ENCODE results near the gene MRRF. TPM values are rescaled to one million over a fixed set of nuclear protein-coding genes. Genes with fewer than 3 reads are reported as not detected.
"Not testable (repeated sequence)": the region's sequence is repeated elsewhere in the genome, so short reads cannot be mapped to it uniquely, and the experiment has no call there.

Gene MRRF
- total RNA-seq, 2 experiments from 2014 or later = 38.6 to 39.1 TPM

DNA sequence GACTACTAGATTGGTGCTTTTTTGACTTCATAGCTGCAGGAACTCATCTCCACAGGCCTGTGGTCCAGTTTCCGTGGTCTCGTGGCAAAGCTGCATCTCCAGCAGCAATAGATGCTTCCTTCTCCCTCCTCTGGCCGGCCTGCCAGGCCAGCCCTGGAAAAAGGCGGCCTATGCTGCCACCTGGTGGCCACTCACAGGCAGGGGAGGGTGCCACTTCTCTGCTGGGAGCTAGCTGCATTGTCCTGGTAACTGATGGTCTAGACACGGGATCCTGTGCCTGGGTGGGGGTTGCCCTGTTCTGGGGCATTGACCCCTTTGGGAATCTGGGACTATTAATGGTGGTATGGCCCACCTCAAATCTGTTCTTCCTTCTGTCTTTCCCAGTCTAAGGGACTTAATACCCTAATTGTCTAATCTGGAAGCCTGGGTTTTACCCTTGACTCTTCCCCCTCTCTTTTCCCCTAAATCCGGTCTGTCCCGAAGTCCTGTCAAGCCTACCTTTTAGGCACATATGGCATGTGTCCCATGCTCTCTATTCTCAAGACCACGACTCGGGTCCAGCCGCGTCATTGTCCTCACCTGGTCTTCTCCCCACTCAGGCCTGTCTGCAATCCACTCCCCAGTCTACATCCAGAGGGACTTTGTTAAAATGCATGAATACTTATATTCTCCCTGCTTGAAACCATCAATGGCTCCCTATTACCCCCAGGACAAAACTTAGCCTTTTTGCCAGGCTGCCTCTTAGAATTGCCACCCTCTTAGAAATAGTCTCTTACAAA, 86.1 kb downstream of the MRRF start:
- H3K9me3 Mint-ChIP-seq (ENCODE audit: insufficient read depth) = no peaks in the 10 kb centered on the region
- no peaks in the 10 kb centered on the region for H3K36me3 Mint-ChIP-seq (ENCODE audit: low read depth)
- no peak overlapping the region for H3K27ac Mint-ChIP-seq
- CTCF ChIA-PET = interaction anchor here (0.7 to 6.9 kb wide), 43 partner anchors 11 to 484 kb away, joined by 3 to 241 read pairs (median 3); partner anchors contain the start of genes MRRF and RBM18
- peak; percentile 90 for ATAC-seq
- POLR2A ChIA-PET = no interaction called here
- H3K4me1 Mint-ChIP-seq (ENCODE audit: low read depth) = peaks cover 28% of the 10 kb centered on the region
- peaks cover 7% of the 10 kb centered on the region for H3K27me3 Mint-ChIP-seq (ENCODE audit: low read depth)
- DNase-seq = peak; percentile 86
- H3K4me3 Mint-ChIP-seq = no peak overlapping the region

DNA sequence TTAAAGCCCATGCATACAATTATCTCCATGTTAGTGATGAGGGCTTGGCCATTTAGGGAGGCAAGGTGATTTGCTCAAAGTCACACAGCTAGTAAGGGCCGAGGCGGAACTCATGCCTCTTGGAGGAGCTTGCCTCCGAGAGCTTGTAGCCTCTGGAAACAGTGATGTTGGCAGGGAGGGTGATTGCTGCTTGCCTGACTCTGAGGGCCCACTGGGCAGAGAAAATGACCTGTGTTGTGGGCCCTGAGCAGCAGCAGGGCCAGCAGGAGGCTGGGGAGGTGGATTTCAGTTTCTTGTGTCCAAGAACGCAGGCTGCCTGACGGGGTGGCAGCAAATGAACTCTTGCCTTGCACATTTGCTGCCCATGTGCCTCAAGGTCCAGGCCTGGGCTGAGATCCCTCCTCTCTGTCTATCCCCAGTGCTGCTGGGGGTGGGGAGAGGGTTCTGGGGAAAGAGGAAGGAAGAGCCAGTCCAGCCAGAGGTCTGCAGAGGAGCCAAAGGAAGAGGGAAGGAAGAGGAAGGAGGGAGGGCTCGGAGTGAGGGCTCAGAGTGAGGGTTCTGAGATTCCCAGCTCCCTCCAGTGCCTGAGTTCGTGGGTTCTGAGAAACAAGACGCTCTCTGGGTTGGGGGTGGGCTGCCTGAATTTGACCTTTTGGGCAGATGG, 90.0 kb downstream of the MRRF start:
- Mint-ChIP-seq H3K27me3 (ENCODE audit: low read depth) (peaks cover 14% of the 10 kb centered on the region), H3K36me3 (ENCODE audit: low read depth) (no peaks in the 10 kb centered on the region), H3K9me3 (ENCODE audit: insufficient read depth) (no peaks in the 10 kb centered on the region), H3K4me3 (no peak overlapping the region), H3K4me1 (ENCODE audit: low read depth) (peaks cover 6% of the 10 kb centered on the region), H3K27ac (no peak overlapping the region)
- ATAC-seq (no peak), DNase-seq (no peak)
- ChIA-PET POLR2A (interaction anchor here (0.7 kb wide), 1 partner anchor 65 kb away, joined by 3 read pairs; no protein-coding TSS in a partner anchor), CTCF (interaction anchor here (0.8 to 1.7 kb wide), 2 partner anchors 230 to 232 kb away, joined by 4 to 6 read pairs; no protein-coding TSS in a partner anchor)

DNA sequence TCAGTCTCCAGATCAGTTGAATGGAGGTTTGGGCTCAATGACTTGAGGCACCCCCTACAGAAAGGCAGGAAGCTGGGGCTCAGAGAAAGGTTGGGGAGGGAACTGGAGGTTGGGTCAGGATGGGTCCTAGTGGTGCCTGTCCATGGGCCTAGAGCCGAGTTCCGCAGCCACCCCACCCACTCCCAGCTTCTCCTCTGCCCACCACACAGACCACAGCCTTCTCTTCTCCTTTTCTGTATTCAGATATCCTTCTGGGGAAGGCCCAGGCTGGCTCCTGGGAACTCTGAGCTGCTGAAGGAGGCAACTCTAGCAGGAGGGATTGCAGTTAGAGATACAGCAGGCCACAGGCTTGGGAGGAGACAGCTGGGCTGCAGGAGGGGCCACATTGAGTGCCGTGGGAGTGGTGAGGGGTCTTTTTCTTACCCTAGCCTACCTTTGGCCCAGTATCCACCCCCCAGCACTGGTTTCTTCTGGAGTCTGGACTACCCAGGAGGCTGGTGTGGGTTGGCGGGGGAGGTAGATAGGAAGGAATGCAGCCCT, 90.7 kb downstream of the MRRF start:
- peaks cover 4% of the 10 kb centered on the region for H3K4me1 Mint-ChIP-seq (ENCODE audit: low read depth)
- H3K27me3 Mint-ChIP-seq (ENCODE audit: low read depth) = peaks cover 14% of the 10 kb centered on the region
- no peak for ATAC-seq
- no peak for DNase-seq
- H3K4me3 Mint-ChIP-seq = no peak overlapping the region
- CTCF ChIA-PET = interaction anchor here (1.7 kb wide), 1 partner anchor 231 kb away, joined by 6 read pairs; no protein-coding TSS in a partner anchor
- POLR2A ChIA-PET = no interaction called here
- H3K36me3 Mint-ChIP-seq (ENCODE audit: low read depth) = no peaks in the 10 kb centered on the region
- H3K9me3 Mint-ChIP-seq (ENCODE audit: insufficient read depth) = no peaks in the 10 kb centered on the region
- no peak overlapping the region for H3K27ac Mint-ChIP-seq

DNA sequence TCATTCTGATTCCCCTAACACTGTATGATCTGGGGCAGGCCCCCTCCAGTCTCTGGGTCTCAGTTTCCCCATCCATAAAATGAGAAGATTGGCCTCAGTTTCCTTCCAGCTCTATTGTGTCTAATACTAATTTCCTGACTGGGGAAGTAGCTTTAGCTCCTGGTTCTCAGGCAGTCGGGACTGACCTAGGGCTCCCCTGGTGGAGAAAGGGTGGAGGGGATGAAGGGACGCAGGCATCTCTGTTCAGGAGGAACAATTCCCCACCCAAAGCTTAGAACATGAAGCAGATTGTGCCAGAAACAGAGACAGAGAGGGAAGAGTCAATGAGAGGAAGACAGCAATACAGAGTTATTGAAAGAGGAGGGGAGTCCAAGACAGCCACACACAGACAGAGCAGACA, 91.9 kb downstream of the MRRF start:
- peaks cover 14% of the 10 kb centered on the region for H3K27me3 Mint-ChIP-seq (ENCODE audit: low read depth)
- DNase-seq (no peak), ATAC-seq (no peak)
- H3K4me3 Mint-ChIP-seq = no peak overlapping the region
- POLR2A ChIA-PET = no interaction called here
- CTCF ChIA-PET = interaction anchor here (1.0 kb wide), 1 partner anchor 11 kb away, joined by 3 read pairs; no protein-coding TSS in a partner anchor
- H3K27ac Mint-ChIP-seq = no peak overlapping the region
- H3K9me3 Mint-ChIP-seq (ENCODE audit: insufficient read depth) = no peaks in the 10 kb centered on the region
- peaks cover 15% of the 10 kb centered on the region for H3K4me1 Mint-ChIP-seq (ENCODE audit: low read depth)
- no peaks in the 10 kb centered on the region for H3K36me3 Mint-ChIP-seq (ENCODE audit: low read depth)

DNA sequence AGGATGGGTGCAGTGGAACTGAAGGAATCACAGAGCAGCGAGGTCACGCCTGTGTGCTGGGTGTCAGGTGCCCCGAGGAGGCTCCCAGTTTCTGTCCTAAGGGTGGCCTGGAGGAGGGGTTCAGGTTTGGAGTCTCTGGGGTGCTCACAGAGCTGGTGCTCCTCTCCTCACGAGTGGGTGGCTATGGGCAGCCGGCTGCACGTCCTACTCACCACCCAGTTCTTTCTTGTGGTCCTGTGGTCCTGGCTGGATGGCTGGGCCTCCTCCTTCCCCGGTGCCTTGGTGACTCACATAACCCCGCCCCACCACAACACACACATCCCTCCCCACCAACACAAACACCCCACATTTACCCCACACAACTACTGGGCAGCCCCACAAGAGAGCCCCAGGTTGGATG, 96.2 kb downstream of the MRRF start:
- H3K9me3 Mint-ChIP-seq (ENCODE audit: insufficient read depth) = no peaks in the 10 kb centered on the region
- POLR2A ChIA-PET = no interaction called here
- H3K4me1 Mint-ChIP-seq (ENCODE audit: low read depth) = peaks cover 15% of the 10 kb centered on the region
- no peak overlapping the region for H3K27ac Mint-ChIP-seq
- no peaks in the 10 kb centered on the region for H3K36me3 Mint-ChIP-seq (ENCODE audit: low read depth)
- DNase-seq (peak; percentile 47), ATAC-seq (peak; percentile 68)
- peaks cover 14% of the 10 kb centered on the region for H3K27me3 Mint-ChIP-seq (ENCODE audit: low read depth)
- CTCF ChIA-PET = interaction anchor here (1.1 kb wide), 1 partner anchor 262 kb away, joined by 3 read pairs; no protein-coding TSS in a partner anchor
- H3K4me3 Mint-ChIP-seq = no peak overlapping the region

DNA sequence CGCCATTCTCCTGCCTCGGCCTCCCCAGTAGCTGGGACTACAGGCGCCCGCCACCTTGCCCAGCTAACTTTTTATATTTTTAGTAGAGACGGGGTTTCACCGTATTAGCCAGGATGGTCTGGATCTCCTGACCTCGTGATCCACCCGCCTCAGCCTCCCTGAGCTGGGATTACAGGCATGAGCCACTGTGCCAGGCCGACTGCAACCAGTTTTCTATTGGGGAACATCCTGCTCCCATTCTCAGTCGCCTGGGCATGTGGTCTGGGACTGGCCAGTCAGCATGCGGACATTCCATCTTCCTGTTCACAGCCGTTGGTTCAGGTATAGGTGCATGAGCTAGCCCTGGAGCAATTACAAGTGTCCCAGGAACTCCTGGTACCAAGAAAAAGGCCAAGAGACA, 98.4 kb downstream of the MRRF start:
- DNase-seq; H3K27me3 Mint-ChIP-seq (ENCODE audit: low read depth); H3K9me3 Mint-ChIP-seq (ENCODE audit: insufficient read depth); ATAC-seq; H3K27ac Mint-ChIP-seq; H3K36me3 Mint-ChIP-seq (ENCODE audit: low read depth); POLR2A ChIA-PET; H3K4me3 Mint-ChIP-seq: not testable (repeated sequence)
- CTCF ChIA-PET = interaction anchor here (0.9 to 1.5 kb wide), 4 partner anchors 91 to 264 kb away, joined by 3 to 5 read pairs (median 4); no protein-coding TSS in a partner anchor
- peaks cover 15% of the 10 kb centered on the region for H3K4me1 Mint-ChIP-seq (ENCODE audit: low read depth)

DNA sequence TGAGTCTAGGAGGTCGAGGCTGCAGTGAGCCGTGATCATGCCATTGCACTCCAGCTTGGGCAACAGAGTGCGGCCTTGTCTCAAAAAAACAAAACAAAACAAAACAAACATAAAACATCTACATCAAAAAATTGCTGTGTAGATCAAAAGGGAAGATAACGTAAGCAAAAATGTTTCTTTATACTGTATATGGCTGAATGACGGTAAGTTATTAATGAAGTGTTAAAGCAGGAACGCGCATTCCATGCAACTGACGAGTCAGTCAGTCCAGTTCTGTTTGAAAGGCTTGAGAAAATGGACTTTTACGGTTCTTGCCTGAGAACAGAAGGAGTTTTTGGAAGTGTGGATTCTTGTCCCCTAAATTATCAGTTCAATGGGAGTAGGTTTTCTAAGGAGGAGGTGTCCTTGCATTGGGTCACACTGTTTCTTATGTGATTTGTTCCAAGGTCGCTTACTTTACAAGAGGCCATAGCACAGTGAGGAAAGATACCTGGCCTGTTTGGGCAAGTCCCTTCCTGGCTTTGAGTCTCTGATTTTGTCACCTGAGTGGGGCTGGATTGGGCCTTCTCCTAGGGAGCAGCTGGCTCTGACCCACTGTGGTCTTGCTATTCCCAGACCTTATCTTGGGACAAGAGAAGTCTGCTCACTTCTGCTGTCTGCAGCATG, 99.6 kb downstream of the MRRF start:
- Mint-ChIP-seq H3K9me3 (ENCODE audit: insufficient read depth) (no peaks in the 10 kb centered on the region), H3K27me3 (ENCODE audit: low read depth) (peaks cover 4% of the 10 kb centered on the region), H3K27ac (no peak overlapping the region), H3K36me3 (ENCODE audit: low read depth) (no peaks in the 10 kb centered on the region), H3K4me1 (ENCODE audit: low read depth) (peaks cover 15% of the 10 kb centered on the region), H3K4me3 (no peak overlapping the region)
- ChIA-PET POLR2A (no interaction called here), CTCF (interaction anchor here (0.9 to 1.2 kb wide), 3 partner anchors 90 to 265 kb away, joined by 3 to 5 read pairs (median 3); no protein-coding TSS in a partner anchor)
- ATAC-seq = no peak
- DNase-seq = no peak

DNA sequence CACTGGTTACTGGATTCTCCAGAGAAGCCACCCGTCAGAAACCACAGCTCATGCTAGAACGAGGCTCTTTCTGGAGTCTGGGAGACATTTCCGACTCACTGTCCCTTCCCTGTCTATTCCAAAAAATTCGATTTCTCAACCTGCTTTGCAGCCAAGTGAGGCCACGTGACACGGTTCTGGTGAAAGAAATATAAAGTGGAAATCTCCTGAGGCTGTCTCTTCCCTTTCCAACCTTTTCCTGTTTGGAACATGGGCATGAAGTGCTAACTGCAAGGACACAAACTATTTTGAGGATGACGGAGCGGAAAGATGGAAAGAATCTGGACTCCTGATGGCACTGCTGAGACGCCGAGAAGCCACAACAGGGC, 100.1 kb downstream of the MRRF start:
- CTCF ChIA-PET = no interaction called here
- no peaks in the 10 kb centered on the region for H3K36me3 Mint-ChIP-seq (ENCODE audit: low read depth)

DNA sequence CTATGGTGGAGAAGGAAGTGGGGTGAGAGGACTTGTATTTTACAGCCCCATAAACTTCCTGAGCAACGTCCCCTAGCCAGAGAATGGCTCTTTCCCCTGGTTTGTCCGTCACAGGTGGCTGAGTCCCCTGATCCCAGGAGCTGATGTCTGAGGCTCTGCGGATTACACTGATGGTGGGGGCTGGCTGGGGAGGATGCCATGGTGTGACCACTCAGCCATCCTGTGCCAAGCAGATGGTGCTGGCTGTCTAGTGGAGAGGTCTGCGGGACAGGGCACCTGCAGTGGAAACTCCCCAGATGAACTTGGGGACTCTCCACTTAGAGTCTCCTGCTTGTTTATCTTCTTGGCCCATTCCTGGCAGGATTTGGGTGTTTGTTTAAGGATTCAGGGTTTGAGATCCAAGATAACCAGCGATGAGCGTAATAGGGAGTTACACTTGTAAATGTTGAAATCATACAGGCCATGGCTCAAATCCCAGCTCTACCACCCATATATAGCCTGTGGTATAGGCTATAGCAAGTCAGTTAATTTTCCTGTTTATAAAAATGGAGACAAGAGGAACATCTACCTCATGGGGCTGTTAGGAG, 101.5 kb downstream of the MRRF start:
- Mint-ChIP-seq H3K27ac (no peak overlapping the region), H3K4me1 (ENCODE audit: low read depth) (peaks cover 13% of the 10 kb centered on the region), H3K36me3 (ENCODE audit: low read depth) (no peaks in the 10 kb centered on the region), H3K27me3 (ENCODE audit: low read depth) (no peaks in the 10 kb centered on the region), H3K4me3 (no peak overlapping the region), H3K9me3 (ENCODE audit: insufficient read depth) (no peaks in the 10 kb centered on the region)
- POLR2A ChIA-PET = no interaction called here
- DNase-seq (no peak), ATAC-seq (no peak)
- CTCF ChIA-PET = interaction anchor here (0.7 to 1.3 kb wide), 3 partner anchors 15 to 271 kb away, joined by 3 to 4 read pairs (median 3); no protein-coding TSS in a partner anchor

More for the DNA sequence above, 100.1 kb downstream of the MRRF start:
- ATAC-seq (no peak), DNase-seq (no peak)
- H3K9me3 Mint-ChIP-seq (ENCODE audit: insufficient read depth) = no peaks in the 10 kb centered on the region
- H3K4me1 Mint-ChIP-seq (ENCODE audit: low read depth) = peaks cover 15% of the 10 kb centered on the region
- H3K4me3 Mint-ChIP-seq = no peak overlapping the region
- H3K27me3 Mint-ChIP-seq (ENCODE audit: low read depth) = peaks cover 1% of the 10 kb centered on the region
- POLR2A ChIA-PET = no interaction called here
- no peak overlapping the region for H3K27ac Mint-ChIP-seq

DNA sequence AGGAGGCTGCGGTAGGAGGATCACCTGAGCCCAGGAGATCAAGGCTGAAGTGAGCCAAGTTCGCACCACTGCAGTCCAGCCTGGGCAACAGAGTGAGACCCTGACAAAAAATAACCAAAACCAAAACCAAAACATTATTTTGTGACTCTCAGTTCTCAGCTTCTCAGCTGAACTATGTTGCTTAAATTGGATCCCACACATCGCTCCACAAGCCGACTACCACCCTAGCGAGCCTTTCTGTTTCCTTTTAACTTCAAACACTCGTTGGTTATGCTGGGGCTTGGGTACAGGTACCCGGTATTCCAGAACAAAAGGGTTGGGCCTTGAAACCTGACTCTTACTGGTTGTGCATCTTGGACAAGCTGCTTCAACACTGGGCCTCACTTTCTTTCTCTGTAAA, 102.4 kb downstream of the MRRF start:
- no peak for DNase-seq
- Mint-ChIP-seq H3K4me3 (no peak overlapping the region), H3K36me3 (ENCODE audit: low read depth) (no peaks in the 10 kb centered on the region), H3K4me1 (ENCODE audit: low read depth) (peaks cover 14% of the 10 kb centered on the region), H3K27ac (no peak overlapping the region), H3K27me3 (ENCODE audit: low read depth) (peaks cover 1% of the 10 kb centered on the region), H3K9me3 (ENCODE audit: insufficient read depth) (no peaks in the 10 kb centered on the region)
- CTCF ChIA-PET = interaction anchor here (0.7 to 1.3 kb wide), 3 partner anchors 16 to 243 kb away, joined by 3 to 5 read pairs (median 4); no protein-coding TSS in a partner anchor
- ATAC-seq = no peak
- POLR2A ChIA-PET = no interaction called here

DNA sequence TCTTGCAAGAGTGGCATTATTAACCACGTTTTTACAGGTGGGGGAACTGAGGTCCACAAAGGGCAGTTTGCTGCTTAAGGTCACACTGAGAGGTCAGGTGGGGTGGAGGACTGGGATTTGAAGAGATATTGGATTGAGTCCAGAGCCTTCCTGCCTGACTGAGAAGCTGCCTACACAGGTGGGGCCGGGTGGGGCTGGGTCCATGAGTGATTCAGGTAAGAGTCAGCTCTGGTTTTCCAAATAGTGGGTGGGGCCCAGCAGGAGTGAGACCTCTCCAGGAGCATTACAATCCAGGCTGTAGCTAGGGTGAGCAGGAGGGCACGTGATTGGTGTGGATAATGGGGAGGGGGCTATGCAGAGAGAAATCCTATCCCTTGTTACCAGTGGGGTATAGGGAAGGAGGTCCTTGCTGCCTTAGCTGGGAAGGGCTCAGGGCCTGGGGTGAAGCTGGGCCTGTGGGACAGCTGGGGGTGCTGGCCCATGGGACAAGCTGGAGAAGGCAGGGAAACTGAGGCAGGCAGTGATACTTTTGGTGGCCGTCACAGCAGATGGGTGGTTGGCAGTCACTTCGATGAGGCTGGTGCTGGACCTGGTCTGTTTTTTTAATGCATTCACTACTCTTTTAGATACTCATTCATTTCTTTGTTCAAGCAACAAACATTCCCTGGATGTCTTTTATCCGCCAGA, 103.2 kb downstream of the MRRF start:
- ChIA-PET POLR2A (no interaction called here), CTCF (interaction anchor here (1.3 to 1.9 kb wide), 3 partner anchors 17 to 269 kb away, joined by 3 to 8 read pairs (median 5); no protein-coding TSS in a partner anchor)
- no peak overlapping the region for H3K4me3 Mint-ChIP-seq

More for the DNA sequence above, 103.2 kb downstream of the MRRF start:
- no peaks in the 10 kb centered on the region for H3K9me3 Mint-ChIP-seq (ENCODE audit: insufficient read depth)
- H3K27me3 Mint-ChIP-seq (ENCODE audit: low read depth) = peaks cover 7% of the 10 kb centered on the region
- H3K4me1 Mint-ChIP-seq (ENCODE audit: low read depth) = peaks cover 14% of the 10 kb centered on the region
- no peak for ATAC-seq
- H3K27ac Mint-ChIP-seq = no peak overlapping the region
- no peaks in the 10 kb centered on the region for H3K36me3 Mint-ChIP-seq (ENCODE audit: low read depth)
- no peak for DNase-seq
